ENCODE data around the gene CCDC78. TPM values are rescaled to one million over a fixed set of nuclear protein-coding genes. Genes with fewer than 3 reads are reported as not detected.
A peak's percentile ranks its signal among the peaks of the same experiment; 100 is the strongest.
"Not testable (repeated sequence)": the region's sequence is repeated elsewhere in the genome, so short reads cannot be mapped to it uniquely, and the experiment has no call there.

Gene CCDC78
- total RNA-seq, 1 donor from 2014 or later, result 3.9 TPM

DNA sequence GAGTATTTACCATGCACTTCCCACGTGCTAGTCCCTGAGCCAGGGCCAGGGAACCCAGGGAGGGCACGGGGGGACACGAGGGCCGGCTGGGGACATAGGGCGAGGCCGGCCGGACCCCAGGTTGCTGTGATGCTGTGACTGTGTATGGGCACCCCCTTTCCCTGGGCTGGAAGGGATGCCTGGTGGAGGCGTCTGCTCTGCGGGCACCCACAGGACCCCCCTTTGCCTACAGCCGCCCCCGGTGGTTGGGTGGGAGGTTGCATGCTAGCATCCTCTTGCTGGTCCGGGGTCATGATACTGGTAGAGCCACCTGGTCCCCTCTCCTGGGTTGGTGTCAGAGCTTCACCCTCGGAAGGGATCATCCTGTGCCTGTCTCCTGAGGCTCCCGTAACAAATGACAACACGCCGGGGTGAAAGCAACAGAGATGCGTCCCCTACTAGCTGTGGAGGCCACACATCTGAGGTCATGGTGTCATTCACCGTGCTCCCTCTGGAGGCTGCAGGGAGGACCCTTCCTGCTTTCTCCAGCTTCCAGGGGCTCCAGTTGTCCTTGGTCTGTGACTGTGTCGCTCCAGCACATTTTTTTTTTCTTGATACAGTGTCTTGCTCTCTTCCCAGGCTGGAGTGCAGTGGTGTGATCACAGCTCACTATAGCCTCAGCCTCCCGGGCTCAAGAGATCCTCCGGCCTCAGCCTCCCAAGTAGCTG is 17.7 kb upstream of the CCDC78 start:
- TF ChIP-seq, protein P1, sequence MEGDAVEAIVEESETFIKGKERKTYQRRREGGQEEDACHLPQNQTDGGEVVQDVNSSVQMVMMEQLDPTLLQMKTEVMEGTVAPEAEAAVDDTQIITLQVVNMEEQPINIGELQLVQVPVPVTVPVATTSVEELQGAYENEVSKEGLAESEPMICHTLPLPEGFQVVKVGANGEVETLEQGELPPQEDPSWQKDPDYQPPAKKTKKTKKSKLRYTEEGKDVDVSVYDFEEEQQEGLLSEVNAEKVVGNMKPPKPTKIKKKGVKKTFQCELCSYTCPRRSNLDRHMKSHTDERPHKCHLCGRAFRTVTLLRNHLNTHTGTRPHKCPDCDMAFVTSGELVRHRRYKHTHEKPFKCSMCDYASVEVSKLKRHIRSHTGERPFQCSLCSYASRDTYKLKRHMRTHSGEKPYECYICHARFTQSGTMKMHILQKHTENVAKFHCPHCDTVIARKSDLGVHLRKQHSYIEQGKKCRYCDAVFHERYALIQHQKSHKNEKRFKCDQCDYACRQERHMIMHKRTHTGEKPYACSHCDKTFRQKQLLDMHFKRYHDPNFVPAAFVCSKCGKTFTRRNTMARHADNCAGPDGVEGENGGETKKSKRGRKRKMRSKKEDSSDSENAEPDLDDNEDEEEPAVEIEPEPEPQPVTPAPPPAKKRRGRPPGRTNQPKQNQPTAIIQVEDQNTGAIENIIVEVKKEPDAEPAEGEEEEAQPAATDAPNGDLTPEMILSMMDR (conservative IDR thresholded peaks at IDR 0.05), result peak; percentile 54
- DNase-seq (ENCODE audit: extremely low spot score, unreplicated experiment), result no peak
- H3K27me3 Mint-ChIP-seq, result no peaks in the 10 kb centered on the region
- H3K9me3 Mint-ChIP-seq, result no peaks in the 10 kb centered on the region
- H3K27ac Mint-ChIP-seq, result no peak overlapping the region
- no peak overlapping the region for H3K4me3 Mint-ChIP-seq
- H3K4me1 Mint-ChIP-seq (ENCODE audit: unreplicated experiment), result peaks cover 6% of the 10 kb centered on the region
- H3K36me3 Mint-ChIP-seq, result no peaks in the 10 kb centered on the region

DNA sequence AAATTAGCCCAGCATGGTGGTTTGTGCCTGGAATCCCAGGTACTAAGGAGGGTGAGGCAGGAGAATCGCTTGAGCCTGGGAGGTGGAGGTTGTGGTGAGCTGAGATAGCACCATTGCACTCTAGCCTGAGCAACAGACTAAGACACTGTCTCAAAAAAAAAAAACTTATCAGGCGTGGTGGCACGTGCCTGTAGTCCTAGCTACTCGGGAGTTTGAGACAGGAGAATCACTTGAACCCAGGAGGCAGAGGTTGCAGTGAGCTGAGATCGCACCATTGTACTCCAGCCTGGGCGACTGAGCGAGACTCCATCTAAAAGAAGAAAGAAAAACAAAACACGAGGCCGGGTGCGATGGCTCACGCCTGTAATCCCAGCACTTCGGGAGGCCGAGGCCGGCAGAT is 16.7 kb upstream of the CCDC78 start:
- not testable (repeated sequence) for H3K27me3 Mint-ChIP-seq; DNase-seq (ENCODE audit: extremely low spot score, unreplicated experiment); H3K4me3 Mint-ChIP-seq; H3K9me3 Mint-ChIP-seq; H3K27ac Mint-ChIP-seq; H3K36me3 Mint-ChIP-seq; H3K4me1 Mint-ChIP-seq (ENCODE audit: unreplicated experiment)

DNA sequence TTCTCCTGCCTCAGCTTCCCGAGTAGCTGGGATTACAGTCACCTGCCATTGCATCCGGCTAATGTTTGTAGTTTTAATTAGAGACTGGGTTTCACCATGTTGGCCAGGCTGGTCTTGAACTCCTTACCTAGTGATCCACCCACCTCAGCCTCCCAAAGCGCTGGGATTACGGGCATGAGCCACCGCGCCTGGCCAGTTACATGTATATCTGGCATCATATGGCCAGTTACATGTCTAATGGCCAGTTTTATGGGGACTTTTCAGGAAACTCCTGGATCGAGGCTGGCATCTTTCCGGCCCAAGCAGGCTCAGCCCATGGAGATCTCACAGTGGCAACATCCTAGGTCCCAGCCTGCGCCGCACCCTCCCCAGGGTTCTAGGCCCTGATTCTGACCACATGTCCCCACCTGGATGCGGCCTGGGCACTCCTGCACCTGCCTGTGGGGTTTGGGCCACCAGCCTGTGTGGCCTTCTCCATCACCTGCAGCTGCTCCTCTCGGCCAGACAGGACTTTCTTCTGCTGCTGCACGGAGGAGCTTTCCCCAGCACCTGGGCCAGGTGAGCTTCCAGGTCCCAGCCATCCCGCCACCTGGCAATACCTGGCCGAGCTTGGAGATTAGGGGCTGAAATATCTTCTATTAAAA is 15.9 kb upstream of the CCDC78 start:
- Mint-ChIP-seq H3K4me3 (peak overlapping the region; percentile 89), H3K27me3 (no peaks in the 10 kb centered on the region), H3K36me3 (no peaks in the 10 kb centered on the region), H3K9me3 (no peaks in the 10 kb centered on the region), H3K27ac (no peak overlapping the region), H3K4me1 (ENCODE audit: unreplicated experiment) (peaks cover 7% of the 10 kb centered on the region)
- TF ChIP-seq, protein P1 (conservative IDR thresholded peaks at IDR 0.05), result no peak
- DNase-seq (ENCODE audit: extremely low spot score, unreplicated experiment), result no peak

DNA sequence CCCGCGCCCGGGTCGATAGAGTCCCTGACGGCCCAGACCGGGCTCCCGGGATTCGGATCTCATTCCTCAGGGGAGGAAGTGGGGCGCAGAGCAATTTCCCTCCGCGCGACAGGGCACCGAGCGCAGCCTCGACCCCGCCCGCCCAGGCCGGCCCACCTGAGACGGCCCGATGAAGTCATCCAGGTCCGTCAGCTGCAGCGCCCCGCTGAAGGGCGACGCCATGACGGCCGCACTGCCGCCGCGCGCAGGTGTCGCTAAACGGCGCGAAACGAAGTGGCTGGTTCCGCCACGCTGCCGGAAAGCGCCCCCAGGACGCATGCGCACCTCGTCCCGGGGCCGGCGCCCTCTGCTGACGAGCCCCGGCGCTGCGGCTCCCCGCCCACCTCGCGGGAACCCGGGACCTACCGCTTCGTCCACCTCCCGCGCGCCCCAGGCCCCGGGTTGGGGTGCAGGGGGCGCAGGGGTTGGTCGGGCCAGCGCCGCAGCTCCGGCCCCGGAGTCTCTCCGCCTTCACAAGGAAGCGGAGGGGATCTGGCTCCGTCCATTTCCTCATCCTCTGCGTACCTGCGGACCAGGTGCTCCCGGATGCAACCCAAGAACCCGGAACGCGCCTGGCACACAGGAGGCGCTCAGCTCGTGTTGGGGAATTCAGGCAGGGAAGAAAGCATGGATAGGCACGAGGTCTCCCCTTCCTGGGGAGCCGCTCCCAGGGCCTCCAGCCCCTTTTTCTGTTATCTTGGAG is 14.7 kb upstream of the CCDC78 start, which contains the start of gene CIAO3:
CIAO3 (minus strand) TSS at position 234 of the 742 bp plus-strand sequence; CDS start at position 222, 12 bp downstream.
- H3K9me3 Mint-ChIP-seq, result no peaks in the 10 kb centered on the region

DNA sequence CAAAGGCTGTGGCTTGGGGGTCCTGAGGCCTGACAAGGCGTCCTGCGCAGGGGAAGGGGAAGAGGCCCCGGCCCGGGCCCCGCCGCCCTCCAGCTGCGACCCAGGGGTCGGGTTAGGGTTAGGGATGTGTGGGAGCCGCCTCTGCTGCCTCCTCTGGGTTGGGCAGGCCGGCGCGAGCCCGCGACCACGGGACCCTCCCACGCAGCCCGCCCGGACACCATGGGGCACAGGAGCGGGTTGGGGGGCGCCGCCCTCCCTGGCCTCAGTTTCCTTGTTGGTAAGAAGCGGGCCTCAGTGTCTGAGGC is 14.2 kb upstream of the CCDC78 start:
- Mint-ChIP-seq H3K4me3 (peak overlapping the region; percentile 84), H3K36me3 (no peaks in the 10 kb centered on the region), H3K27me3 (no peaks in the 10 kb centered on the region), H3K4me1 (ENCODE audit: unreplicated experiment) (peaks cover 7% of the 10 kb centered on the region), H3K27ac (no peak overlapping the region), H3K9me3 (no peaks in the 10 kb centered on the region)
- TF ChIP-seq, protein P1 (conservative IDR thresholded peaks at IDR 0.05), result no peak
- no peak for DNase-seq (ENCODE audit: extremely low spot score, unreplicated experiment)

More for the DNA sequence above, 14.7 kb upstream of the CCDC78 start, which contains the start of gene CIAO3:
- no peaks in the 10 kb centered on the region for H3K36me3 Mint-ChIP-seq
- DNase-seq (ENCODE audit: extremely low spot score, unreplicated experiment), result peak; percentile 97
- H3K4me3 Mint-ChIP-seq, result peak within 1 kb of the TSS; percentile 89
- TF ChIP-seq, protein P1 (conservative IDR thresholded peaks at IDR 0.05), result peak; percentile 93
- peaks cover 7% of the 10 kb centered on the region for H3K4me1 Mint-ChIP-seq (ENCODE audit: unreplicated experiment)
- H3K27me3 Mint-ChIP-seq, result no peaks in the 10 kb centered on the region
- H3K27ac Mint-ChIP-seq, result no peak within 1 kb of the TSS
